ENCODE data around the gene SEMA4B.

DNA sequence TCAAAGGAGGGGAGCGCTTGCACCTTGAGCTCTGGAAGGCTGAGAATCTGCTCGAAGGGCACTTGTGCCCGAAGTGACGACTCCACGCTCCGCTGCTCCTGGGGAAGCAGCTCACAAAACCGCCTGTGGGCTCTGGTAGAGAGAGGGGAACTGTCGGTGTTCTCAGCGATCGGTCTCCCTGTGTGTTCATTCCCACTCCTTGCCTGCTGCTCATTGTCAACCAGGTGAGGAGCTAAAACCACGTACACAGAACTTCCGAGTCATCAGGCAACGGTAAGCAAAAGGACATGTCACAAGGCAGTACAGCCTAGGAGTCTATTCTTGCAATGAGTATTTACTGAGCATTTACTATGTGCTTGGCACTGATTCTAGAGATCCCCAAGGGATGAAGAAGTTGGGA is 31.1 kb downstream of the SEMA4B start:
- TF ChIP-seq, protein P1, sequence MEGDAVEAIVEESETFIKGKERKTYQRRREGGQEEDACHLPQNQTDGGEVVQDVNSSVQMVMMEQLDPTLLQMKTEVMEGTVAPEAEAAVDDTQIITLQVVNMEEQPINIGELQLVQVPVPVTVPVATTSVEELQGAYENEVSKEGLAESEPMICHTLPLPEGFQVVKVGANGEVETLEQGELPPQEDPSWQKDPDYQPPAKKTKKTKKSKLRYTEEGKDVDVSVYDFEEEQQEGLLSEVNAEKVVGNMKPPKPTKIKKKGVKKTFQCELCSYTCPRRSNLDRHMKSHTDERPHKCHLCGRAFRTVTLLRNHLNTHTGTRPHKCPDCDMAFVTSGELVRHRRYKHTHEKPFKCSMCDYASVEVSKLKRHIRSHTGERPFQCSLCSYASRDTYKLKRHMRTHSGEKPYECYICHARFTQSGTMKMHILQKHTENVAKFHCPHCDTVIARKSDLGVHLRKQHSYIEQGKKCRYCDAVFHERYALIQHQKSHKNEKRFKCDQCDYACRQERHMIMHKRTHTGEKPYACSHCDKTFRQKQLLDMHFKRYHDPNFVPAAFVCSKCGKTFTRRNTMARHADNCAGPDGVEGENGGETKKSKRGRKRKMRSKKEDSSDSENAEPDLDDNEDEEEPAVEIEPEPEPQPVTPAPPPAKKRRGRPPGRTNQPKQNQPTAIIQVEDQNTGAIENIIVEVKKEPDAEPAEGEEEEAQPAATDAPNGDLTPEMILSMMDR (IDR thresholded peaks at IDR 0.05) = no peak
- TF ChIP-seq POLR2AphosphoS5 (IDR thresholded peaks at IDR 0.05) = no peak
